Activated naive CD4-positive, alpha-beta T cell treated with anti-CD3 and anti-CD28 coated beads, Interleukin-2, amount 10 ng/mL, durations not matched to agents 7 days and 5 days (primary cell): Measurements from ENCODE around the gene UNC5B.

ENCODE experiments used
- CTCF ChIA-PET: fragments of 350-600 bp; sonication (Branson Sonifier 250); formaldehyde crosslinking; loops from one replicate; lab custom pipeline; 2021; ENCODE audit warnings: antibody characterized with exemption; lab: Charles Lee
- DNase-seq: peaks from one replicate; pipeline ENCODE4 v3.0.0-alpha.2; 2020
- H3K27ac Mint-ChIP-seq: one replicate; pipeline ENCODE4 v1.8.0; 2021; ENCODE audit warnings: mild to moderate bottlenecking, moderate library complexity, mixed read lengths
- H3K27me3 Mint-ChIP-seq: one replicate; pipeline ENCODE4 v1.8.0; 2021; ENCODE audit warnings: mild to moderate bottlenecking, mixed read lengths
- H3K36me3 Mint-ChIP-seq: one replicate; pipeline ENCODE4 v1.8.0; 2021; ENCODE audit warnings: mixed read lengths
- H3K4me1 Mint-ChIP-seq: one replicate; pipeline ENCODE4 v1.8.0; 2021; ENCODE audit warnings: mixed read lengths
- H3K4me3 Mint-ChIP-seq: one replicate; pipeline ENCODE4 v1.8.0; 2021; ENCODE audit warnings: mild to moderate bottlenecking, moderate library complexity, mixed read lengths
- H3K9me3 Mint-ChIP-seq: one replicate; pipeline ENCODE4 v1.8.0; 2021; ENCODE audit warnings: mixed read lengths

The UNC5B gene

DNA sequence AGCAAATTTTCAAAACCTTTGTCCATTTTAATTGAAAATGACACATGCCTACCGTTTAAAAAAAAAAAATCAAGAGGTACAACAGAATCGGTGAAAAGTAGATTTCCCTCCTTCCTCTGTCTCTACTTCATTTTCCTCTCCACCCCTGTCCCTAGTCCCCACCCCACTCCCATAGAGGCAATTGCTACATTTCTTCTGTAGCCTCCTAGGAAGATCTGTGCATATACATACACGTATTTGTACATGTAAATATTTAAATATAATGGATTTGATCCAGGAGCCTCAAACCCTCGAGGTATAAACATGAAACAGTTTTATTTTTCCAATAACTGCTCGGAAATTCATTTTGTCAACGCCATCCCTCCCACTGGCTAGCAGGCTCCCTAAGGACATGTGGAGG, 92.5 kb downstream of the UNC5B start:
- no peaks in the 10 kb centered on the region for H3K4me1 Mint-ChIP-seq
- DNase-seq, result no peak
- H3K27me3 Mint-ChIP-seq, result peaks cover 29% of the 10 kb centered on the region
- no peaks in the 10 kb centered on the region for H3K36me3 Mint-ChIP-seq
- CTCF ChIA-PET, result interaction anchor here (1.2 kb wide), 1 partner anchor 402 kb away, joined by 3 read pairs; no protein-coding TSS in a partner anchor
- H3K27ac Mint-ChIP-seq, result no peak overlapping the region
- no peak overlapping the region for H3K4me3 Mint-ChIP-seq
- H3K9me3 Mint-ChIP-seq, result no peaks in the 10 kb centered on the region

DNA sequence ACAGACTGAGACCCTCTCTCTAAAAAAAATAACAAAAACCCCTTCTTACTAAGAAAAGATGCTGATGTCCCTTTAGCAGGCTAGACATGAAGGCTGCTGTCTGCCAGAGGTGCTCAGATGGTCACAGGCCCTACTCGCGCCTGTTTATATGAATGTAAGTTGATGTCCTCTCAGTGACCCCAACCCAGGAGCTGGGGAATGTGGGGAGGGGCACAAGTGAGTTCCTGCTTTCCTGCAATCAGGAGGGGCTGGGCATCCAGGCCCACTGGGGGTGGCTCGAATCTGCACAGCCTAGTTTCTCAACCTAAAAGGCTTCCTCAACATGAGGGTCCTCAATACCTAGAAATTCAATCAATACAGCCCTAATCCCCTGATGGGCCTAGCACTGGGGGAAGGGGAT, 94.6 kb downstream of the UNC5B start:
- Mint-ChIP-seq H3K4me3 (no peak overlapping the region), H3K9me3 (no peaks in the 10 kb centered on the region), H3K36me3 (no peaks in the 10 kb centered on the region), H3K27ac (no peak overlapping the region), H3K27me3 (peaks cover 25% of the 10 kb centered on the region), H3K4me1 (no peaks in the 10 kb centered on the region)
- no peak for DNase-seq
- CTCF ChIA-PET, result interaction anchor here (1.2 to 1.5 kb wide), 3 partner anchors 9 to 263 kb away, joined by 3 to 5 read pairs (median 4); no protein-coding TSS in a partner anchor

- Mint-ChIP-seq H3K9me3 (no peaks in the 10 kb centered on the region), H3K27ac (no peak overlapping the region)
- DNase-seq, result no peak
Measured at GRCh38 chr10:71307469-71308085, 95.2 kb downstream of the UNC5B start.

GRCh38 chr10:71308244-71308643, 95.9 kb downstream of the UNC5B start:
- Mint-ChIP-seq H3K4me3 (no peak overlapping the region), H3K27ac (no peak overlapping the region), H3K9me3 (no peaks in the 10 kb centered on the region), H3K27me3 (peaks cover 27% of the 10 kb centered on the region), H3K4me1 (no peaks in the 10 kb centered on the region), H3K36me3 (no peaks in the 10 kb centered on the region)
- no peak for DNase-seq
- CTCF ChIA-PET, result interaction anchor here (1.2 kb wide), 1 partner anchor 262 kb away, joined by 5 read pairs; no protein-coding TSS in a partner anchor

More at GRCh38 chr10:71307469-71308085, 95.2 kb downstream of the UNC5B start:
- CTCF ChIA-PET, result interaction anchor here (1.2 to 1.3 kb wide), 2 partner anchors 262 to 263 kb away, joined by 3 to 5 read pairs; no protein-coding TSS in a partner anchor
- H3K36me3 Mint-ChIP-seq, result no peaks in the 10 kb centered on the region
- no peaks in the 10 kb centered on the region for H3K4me1 Mint-ChIP-seq
- no peak overlapping the region for H3K4me3 Mint-ChIP-seq
- H3K27me3 Mint-ChIP-seq, result peaks cover 22% of the 10 kb centered on the region

GRCh38 chr10:71308985-71309384, 96.6 kb downstream of the UNC5B start:
- Mint-ChIP-seq H3K9me3 (no peaks in the 10 kb centered on the region), H3K36me3 (no peaks in the 10 kb centered on the region), H3K4me3 (no peak overlapping the region), H3K27ac (no peak overlapping the region), H3K4me1 (no peaks in the 10 kb centered on the region), H3K27me3 (peaks cover 33% of the 10 kb centered on the region)
- CTCF ChIA-PET, result no interaction called here
- no peak for DNase-seq

DNA sequence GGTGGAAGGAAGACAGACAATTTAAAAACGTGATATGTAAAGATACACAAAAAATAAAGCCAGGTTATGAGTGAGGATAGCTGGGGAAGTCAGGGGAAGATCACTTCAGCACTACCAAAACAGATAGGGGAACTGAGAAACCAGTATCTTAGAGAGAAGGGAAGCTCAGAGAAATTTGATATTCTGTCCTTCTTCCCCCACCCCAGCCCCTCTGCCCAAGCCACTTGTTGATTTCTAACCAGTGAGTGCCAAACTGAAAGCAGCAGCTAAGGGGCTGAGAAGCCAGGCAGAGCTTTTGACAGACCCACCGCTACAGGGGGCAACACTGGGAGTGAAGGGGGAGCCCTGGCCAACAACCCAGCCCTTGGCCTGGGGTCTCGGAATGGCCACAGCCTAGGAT, 97.5 kb downstream of the UNC5B start:
- peaks cover 3% of the 10 kb centered on the region for H3K4me1 Mint-ChIP-seq
- no peak overlapping the region for H3K27ac Mint-ChIP-seq
- no peaks in the 10 kb centered on the region for H3K9me3 Mint-ChIP-seq
- no peaks in the 10 kb centered on the region for H3K36me3 Mint-ChIP-seq
- H3K4me3 Mint-ChIP-seq, result no peak overlapping the region
- CTCF ChIA-PET, result interaction anchor here (1.0 kb wide), 1 partner anchor 260 kb away, joined by 4 read pairs; no protein-coding TSS in a partner anchor
- no peak for DNase-seq
- H3K27me3 Mint-ChIP-seq, result peaks cover 38% of the 10 kb centered on the region

DNA sequence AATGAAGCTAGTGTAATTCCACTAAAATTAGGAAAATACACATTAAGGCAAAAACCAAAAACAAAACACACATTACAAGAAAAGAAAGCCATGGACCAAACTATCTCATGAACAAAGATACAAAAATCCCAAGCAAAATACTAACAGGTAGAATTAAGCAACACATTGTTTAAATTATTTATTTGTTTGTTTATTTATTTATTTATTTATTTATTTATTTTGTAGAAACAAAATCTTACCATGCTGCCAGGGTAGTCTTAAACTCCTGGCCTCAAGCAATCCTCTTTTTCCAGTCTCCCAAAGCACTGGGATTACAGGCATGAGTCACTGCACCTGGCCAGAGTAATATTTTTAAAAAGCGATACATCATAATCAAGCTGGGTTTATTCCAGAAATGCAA, 99.8 kb downstream of the UNC5B start:
- H3K36me3 Mint-ChIP-seq, result no peaks in the 10 kb centered on the region

DNA sequence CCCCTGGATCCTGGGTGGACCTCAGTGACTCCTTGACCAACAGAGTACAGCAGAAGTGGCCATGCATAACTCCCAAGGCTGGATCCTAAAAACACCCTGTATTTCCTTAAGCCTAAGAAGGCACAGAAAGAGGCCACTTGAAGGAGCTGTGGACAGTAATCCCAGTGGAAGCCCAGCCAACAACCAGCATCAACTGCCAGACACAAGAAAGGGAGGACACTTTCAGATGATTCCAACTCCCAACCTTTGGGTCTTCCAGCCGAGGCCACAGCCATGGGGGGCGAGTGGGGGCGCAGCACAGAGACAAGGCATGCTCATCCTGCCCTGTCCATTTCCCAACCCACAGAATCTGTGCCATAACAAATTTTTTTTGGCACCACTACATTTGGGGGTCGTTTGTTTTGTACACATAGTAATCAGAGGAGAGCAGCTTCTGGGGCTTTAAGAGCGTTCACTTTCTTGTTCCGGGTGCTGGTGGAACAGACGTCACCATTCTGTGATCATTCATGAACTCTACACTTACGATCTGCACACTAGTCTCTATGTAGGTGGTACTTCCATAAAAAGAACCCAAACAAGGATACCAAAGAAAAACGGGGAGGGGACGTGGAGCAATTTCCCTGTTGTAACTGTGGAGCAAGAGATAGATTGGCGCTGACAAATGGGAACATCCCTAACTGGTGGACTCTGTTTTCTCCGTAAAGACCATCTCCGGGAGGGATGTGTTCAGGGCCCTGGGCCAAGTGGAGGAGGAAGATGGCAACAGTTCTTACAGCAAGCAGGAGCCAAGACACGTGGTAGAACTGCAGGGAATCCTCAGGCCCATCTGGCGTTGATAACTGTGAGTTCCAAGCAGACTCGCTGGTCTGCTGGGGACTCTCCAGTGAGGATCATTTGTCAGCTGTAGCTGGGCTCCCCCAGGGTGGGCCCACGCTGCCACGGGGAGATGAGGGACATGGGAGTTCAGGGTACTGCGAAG, 100.7 kb downstream of the UNC5B start:
- Mint-ChIP-seq H3K4me3 (no peak overlapping the region), H3K4me1 (peaks cover 23% of the 10 kb centered on the region), H3K27me3 (peaks cover 45% of the 10 kb centered on the region), H3K27ac (no peak overlapping the region), H3K36me3 (no peaks in the 10 kb centered on the region), H3K9me3 (no peaks in the 10 kb centered on the region)
- CTCF ChIA-PET, result interaction anchor here (0.6 to 6.6 kb wide), 11 partner anchors 17 to 498 kb away, joined by 3 to 60 read pairs (median 4); no protein-coding TSS in a partner anchor
- no peak for DNase-seq

More for the DNA sequence above, 99.8 kb downstream of the UNC5B start:
- Mint-ChIP-seq H3K27me3 (peaks cover 47% of the 10 kb centered on the region), H3K4me1 (peaks cover 17% of the 10 kb centered on the region), H3K9me3 (no peaks in the 10 kb centered on the region), H3K4me3 (no peak overlapping the region), H3K27ac (no peak overlapping the region)
- no peak for DNase-seq
- CTCF ChIA-PET, result interaction anchor here (6.6 kb wide), 1 partner anchor 259 kb away, joined by 60 read pairs; no protein-coding TSS in a partner anchor

DNA sequence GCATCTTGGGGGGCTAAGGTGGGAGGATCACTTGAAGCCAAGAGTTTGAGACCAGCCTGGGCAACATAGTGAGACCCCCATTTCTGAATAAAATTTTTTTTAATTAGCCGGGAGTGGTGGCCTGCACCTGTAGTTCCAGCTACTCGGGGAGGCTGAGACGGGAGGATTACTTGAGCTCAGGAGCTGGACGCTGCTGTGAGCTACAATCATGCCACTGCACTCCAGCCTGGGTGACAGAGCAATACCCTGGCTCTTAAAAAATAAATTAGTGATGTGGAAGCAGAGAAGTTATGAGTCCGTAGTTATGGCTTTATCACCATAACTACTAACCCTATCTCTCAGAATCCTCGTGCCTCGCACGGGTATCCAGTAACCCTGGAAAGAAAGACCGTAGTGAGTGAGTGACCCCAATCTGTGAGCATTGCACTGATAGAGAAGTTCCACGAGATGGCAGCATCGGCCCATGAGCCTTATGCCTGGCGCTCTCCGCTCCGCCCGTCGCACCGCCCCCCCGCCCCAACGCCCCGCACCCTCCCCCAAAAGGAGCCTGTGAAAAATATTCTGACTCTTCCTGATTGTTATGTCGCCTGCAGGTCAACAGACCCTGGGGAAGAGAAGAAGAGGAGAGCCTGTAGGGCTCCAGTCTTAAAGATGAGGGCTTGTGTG, 101.8 kb downstream of the UNC5B start:
- H3K27me3 Mint-ChIP-seq, result peaks cover 43% of the 10 kb centered on the region
- H3K4me3 Mint-ChIP-seq, result no peak overlapping the region
- peak; percentile 73 for DNase-seq
- H3K9me3 Mint-ChIP-seq, result no peaks in the 10 kb centered on the region
- no peaks in the 10 kb centered on the region for H3K36me3 Mint-ChIP-seq
- H3K4me1 Mint-ChIP-seq, result peaks cover 27% of the 10 kb centered on the region
- CTCF ChIA-PET, result interaction anchor here (0.6 to 6.6 kb wide), 18 partner anchors 9 to 497 kb away, joined by 3 to 60 read pairs (median 4); no protein-coding TSS in a partner anchor
- H3K27ac Mint-ChIP-seq, result no peak overlapping the region

DNA sequence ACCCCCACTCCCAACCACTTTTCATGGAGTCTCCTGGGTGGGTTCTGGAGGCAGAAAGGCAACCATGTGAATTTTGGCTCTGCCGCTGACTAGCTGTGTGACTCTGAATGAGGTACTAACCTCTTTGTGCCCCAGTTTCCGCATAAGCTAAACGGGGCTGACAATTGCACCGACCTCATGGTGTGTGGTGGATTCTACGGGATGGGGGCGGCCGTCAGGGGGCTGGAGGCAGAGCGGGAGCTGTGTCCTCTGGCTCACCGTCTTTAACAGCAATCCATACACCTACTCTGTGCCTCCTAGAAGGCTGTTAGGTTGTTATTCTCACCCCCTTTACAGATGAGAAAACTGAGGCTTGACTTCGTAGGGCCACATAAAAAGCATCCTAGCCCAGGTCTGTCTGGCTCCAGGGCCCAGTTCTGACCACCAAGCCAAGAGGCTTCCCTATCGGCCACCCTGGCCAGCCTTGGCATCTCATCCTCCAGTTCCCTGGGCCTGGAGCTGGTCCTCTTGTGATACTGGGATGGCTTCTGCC, 102.4 kb downstream of the UNC5B start:
- H3K4me3 Mint-ChIP-seq, result no peak overlapping the region
- DNase-seq, result no peak
- H3K27ac Mint-ChIP-seq, result no peak overlapping the region
- CTCF ChIA-PET, result interaction anchor here (0.7 to 6.6 kb wide), 16 partner anchors 9 to 581 kb away, joined by 3 to 60 read pairs (median 4); no protein-coding TSS in a partner anchor
- H3K36me3 Mint-ChIP-seq, result no peaks in the 10 kb centered on the region
- peaks cover 40% of the 10 kb centered on the region for H3K27me3 Mint-ChIP-seq
- peaks cover 32% of the 10 kb centered on the region for H3K4me1 Mint-ChIP-seq
- H3K9me3 Mint-ChIP-seq, result no peaks in the 10 kb centered on the region

DNA sequence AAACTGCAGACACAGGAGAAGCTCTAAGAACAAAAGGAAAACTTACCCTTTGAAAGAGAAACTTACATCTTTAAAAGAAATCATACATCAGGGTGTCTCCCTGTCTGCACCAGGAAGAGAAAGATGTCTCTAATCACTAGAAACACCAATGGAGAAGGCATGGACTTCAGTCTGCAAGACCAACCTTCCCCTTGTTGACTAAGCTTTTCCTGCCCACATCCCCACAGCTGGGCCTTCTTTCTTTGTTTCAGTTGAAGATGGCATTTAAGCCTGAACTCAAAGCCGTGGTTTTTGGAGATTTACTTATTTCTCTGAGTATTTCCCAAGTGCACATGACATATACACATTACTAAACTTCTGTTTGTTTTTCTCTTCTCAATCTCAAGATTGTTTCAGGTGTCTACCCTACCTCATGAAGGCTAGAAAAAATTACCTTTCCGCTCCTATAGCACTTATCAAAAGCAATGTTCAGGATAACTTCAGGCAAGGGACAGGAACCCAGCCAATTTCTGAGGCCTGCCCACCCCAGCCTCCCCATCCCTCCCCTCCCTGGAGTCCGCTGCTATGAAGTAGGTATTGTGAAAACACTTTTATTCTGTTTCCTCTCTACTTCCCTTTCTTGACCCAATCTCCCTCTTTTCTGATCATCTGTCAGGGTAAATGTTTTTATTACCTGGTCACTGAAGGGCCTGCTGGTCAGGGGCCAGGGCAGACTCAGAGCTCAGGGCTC, 103.9 kb downstream of the UNC5B start:
- H3K4me3 Mint-ChIP-seq, result no peak overlapping the region
- H3K36me3 Mint-ChIP-seq, result no peaks in the 10 kb centered on the region
- no peaks in the 10 kb centered on the region for H3K9me3 Mint-ChIP-seq
- peaks cover 35% of the 10 kb centered on the region for H3K4me1 Mint-ChIP-seq
- CTCF ChIA-PET, result interaction anchor here (0.7 to 6.6 kb wide), 12 partner anchors 10 to 580 kb away, joined by 3 to 60 read pairs (median 4); no protein-coding TSS in a partner anchor
- H3K27me3 Mint-ChIP-seq, result peaks cover 31% of the 10 kb centered on the region
- no peak for DNase-seq
- no peak overlapping the region for H3K27ac Mint-ChIP-seq

DNA sequence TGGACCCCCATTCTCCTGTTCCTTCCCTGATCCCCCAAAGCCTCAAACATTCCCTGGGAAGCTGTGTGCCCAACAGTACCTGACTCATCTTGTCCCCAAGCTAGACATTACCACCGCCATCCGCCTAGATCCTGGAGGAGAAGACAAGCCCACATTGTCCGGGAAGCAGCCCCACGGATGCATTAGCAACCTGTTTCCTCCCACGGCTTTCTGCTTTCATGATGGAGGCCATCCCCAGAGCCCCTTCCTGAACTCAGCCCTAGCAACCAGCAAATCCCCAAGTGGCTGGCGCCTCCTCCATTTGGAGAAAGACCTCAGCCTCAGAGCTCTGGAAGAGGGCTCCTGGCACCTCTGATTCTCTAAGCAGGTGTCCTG, 104.4 kb downstream of the UNC5B start:
- no peak for DNase-seq
- H3K4me3 Mint-ChIP-seq, result no peak overlapping the region
- no peak overlapping the region for H3K27ac Mint-ChIP-seq
- CTCF ChIA-PET, result interaction anchor here (1.3 to 6.6 kb wide), 5 partner anchors 45 to 495 kb away, joined by 3 to 60 read pairs (median 5); no protein-coding TSS in a partner anchor
- no peaks in the 10 kb centered on the region for H3K9me3 Mint-ChIP-seq
- peaks cover 35% of the 10 kb centered on the region for H3K4me1 Mint-ChIP-seq
- no peaks in the 10 kb centered on the region for H3K36me3 Mint-ChIP-seq
- H3K27me3 Mint-ChIP-seq, result peaks cover 29% of the 10 kb centered on the region

- no peak overlapping the region for H3K27ac Mint-ChIP-seq
- H3K4me3 Mint-ChIP-seq, result no peak overlapping the region
Measured at GRCh38 chr10:71317739-71318138, 105.4 kb downstream of the UNC5B start.

More at GRCh38 chr10:71317739-71318138, 105.4 kb downstream of the UNC5B start:
- Mint-ChIP-seq H3K36me3 (no peaks in the 10 kb centered on the region), H3K27me3 (peaks cover 26% of the 10 kb centered on the region), H3K4me1 (peaks cover 35% of the 10 kb centered on the region), H3K9me3 (no peaks in the 10 kb centered on the region)
- CTCF ChIA-PET, result interaction anchor here (1.3 to 6.6 kb wide), 6 partner anchors 14 to 494 kb away, joined by 3 to 60 read pairs (median 4); no protein-coding TSS in a partner anchor
- DNase-seq, result no peak
